NCI-H2171 treated with DMSO at 0.1 percent for 48 hours (cell line): Measurements from ENCODE around the gene RAB3B.
"Not testable (repeated sequence)": the region's sequence is repeated elsewhere in the genome, so short reads cannot be mapped to it uniquely, and the experiment has no call there.

Experiments used
- DNase-seq: peaks from one replicate; lab custom pipeline; 2025; lab: John Stamatoyannopoulos, UW

RAB3B gene

GRCh38 chr1:51990478-51990965, at the start of gene RAB3B:
TSS of gene RAB3B (minus strand) at chr1:51990700. CDS start at chr1:51977117, 13,583 bp downstream.
- peak; percentile 65 for DNase-seq

- DNase-seq = no peak
Observed at GRCh38 chr1:52037909-52038308, 47.4 kb upstream of the RAB3B start.

GRCh38 chr1:52037402-52037814, 46.9 kb upstream of the RAB3B start:
- DNase-seq = peak; percentile 63

- DNase-seq = no peak
Observed at GRCh38 chr1:52034050-52034384, 43.5 kb upstream of the RAB3B start.

GRCh38 chr1:52033190-52034049, 42.9 kb upstream of the RAB3B start, which contains the start of gene KTI12:
TSS of gene KTI12 (minus strand) at chr1:52033810. CDS start at chr1:52033761, 49 bp downstream.
- peak; percentile 93 for DNase-seq

GRCh38 chr1:52032785-52033131, 42.3 kb upstream of the RAB3B start:
- DNase-seq = no peak

GRCh38 chr1:52032124-52032784, 41.8 kb upstream of the RAB3B start:
- DNase-seq = no peak

GRCh38 chr1:52028839-52029238, 38.3 kb upstream of the RAB3B start:
- not testable (repeated sequence) for DNase-seq

- DNase-seq = no peak
Observed at GRCh38 chr1:52028328-52028727, 37.8 kb upstream of the RAB3B start.

GRCh38 chr1:52026278-52026677, 35.8 kb upstream of the RAB3B start:
- no peak for DNase-seq

- no peak for DNase-seq
Observed at GRCh38 chr1:52022133-52022532, 31.6 kb upstream of the RAB3B start.

- DNase-seq = no peak
Observed at GRCh38 chr1:52008071-52008809, 17.7 kb upstream of the RAB3B start.

GRCh38 chr1:52007215-52008002, 16.9 kb upstream of the RAB3B start:
- no peak for DNase-seq

GRCh38 chr1:52006081-52006553, 15.6 kb upstream of the RAB3B start:
- DNase-seq = not testable (repeated sequence)

GRCh38 chr1:52005548-52005947, 15.0 kb upstream of the RAB3B start:
- not testable (repeated sequence) for DNase-seq

- DNase-seq = no peak
Observed at GRCh38 chr1:52003877-52004276, 13.4 kb upstream of the RAB3B start.

- DNase-seq = peak; percentile 90
Observed at GRCh38 chr1:52002038-52002917, 11.8 kb upstream of the RAB3B start.

- no peak for DNase-seq
Observed at GRCh38 chr1:51998701-51999100, 8.2 kb upstream of the RAB3B start.

- no peak for DNase-seq
Observed at GRCh38 chr1:51997974-51998382, 7.5 kb upstream of the RAB3B start.
